ENCODE measurements around the gene MID1.

Gene MID1

GRCh38 chrX:10620121-10620699 is at the start of gene MID1:
TSS of gene MID1 (minus strand) at chrX:10620585. CDS start at chrX:10567547, 53,038 bp downstream.
- peak in 1 of 2 experiments; percentile 57 for DNase-seq (ENCODE audit: low read depth in 2 of 2)

GRCh38 chrX:10667143-10667542 is 46.8 kb upstream of the MID1 start:
- DNase-seq (ENCODE audit: low read depth in 2 of 2), result no peak

- DNase-seq (ENCODE audit: low read depth in 2 of 2), result no peak
These were observed 45.7 kb upstream of the MID1 start for GRCh38 chrX:10666102-10666501.

GRCh38 chrX:10665681-10666080 is 45.3 kb upstream of the MID1 start:
- no peak for DNase-seq (ENCODE audit: low read depth in 2 of 2)

- no peak for DNase-seq (ENCODE audit: low read depth in 2 of 2)
These were observed 39.8 kb upstream of the MID1 start for GRCh38 chrX:10660171-10660570.

- DNase-seq (ENCODE audit: low read depth in 2 of 2), result no peak
These were observed 35.8 kb upstream of the MID1 start for GRCh38 chrX:10656214-10656613.

GRCh38 chrX:10654960-10655359 is 34.6 kb upstream of the MID1 start:
- no peak for DNase-seq (ENCODE audit: low read depth in 2 of 2)

GRCh38 chrX:10653302-10653701 is 32.9 kb upstream of the MID1 start:
- DNase-seq (ENCODE audit: low read depth in 2 of 2), result no peak

GRCh38 chrX:10649265-10649664 is 28.9 kb upstream of the MID1 start:
- no peak for DNase-seq (ENCODE audit: low read depth in 2 of 2)

- DNase-seq (ENCODE audit: low read depth in 2 of 2), result peak; percentile 61
These were observed 28.2 kb upstream of the MID1 start for GRCh38 chrX:10648614-10649013.

- DNase-seq (ENCODE audit: low read depth in 2 of 2), result no peak
These were observed 16.5 kb upstream of the MID1 start for GRCh38 chrX:10636851-10637250.

- DNase-seq (ENCODE audit: low read depth in 2 of 2), result no peak
These were observed 16.0 kb upstream of the MID1 start for GRCh38 chrX:10636337-10636736.

- DNase-seq (ENCODE audit: low read depth in 2 of 2), result peak; percentile 52 to 62
These were observed 14.2 kb upstream of the MID1 start for GRCh38 chrX:10634392-10635161.

- peak; percentile 56 to 57 for DNase-seq (ENCODE audit: low read depth in 2 of 2)
These were observed 13.3 kb upstream of the MID1 start for GRCh38 chrX:10633722-10634121.

GRCh38 chrX:10631416-10632145 is 11.2 kb upstream of the MID1 start:
- no peak for DNase-seq (ENCODE audit: low read depth in 2 of 2)

GRCh38 chrX:10630320-10630719 is 9.9 kb upstream of the MID1 start:
- DNase-seq (ENCODE audit: low read depth in 2 of 2), result no peak

- no peak for DNase-seq (ENCODE audit: low read depth in 2 of 2)
These were observed 9.5 kb upstream of the MID1 start for GRCh38 chrX:10629905-10630304.

- DNase-seq (ENCODE audit: low read depth in 2 of 2), result no peak
These were observed 8.5 kb upstream of the MID1 start for GRCh38 chrX:10628906-10629305.

- no peak for DNase-seq (ENCODE audit: low read depth in 2 of 2)
These were observed 1.8 kb upstream of the MID1 start for GRCh38 chrX:10622197-10622596.

GRCh38 chrX:10619425-10620046 is 849 bp downstream of the MID1 start:
- no peak for DNase-seq (ENCODE audit: low read depth in 2 of 2)

- no peak for DNase-seq (ENCODE audit: low read depth in 2 of 2)
These were observed 1.4 kb downstream of the MID1 start for GRCh38 chrX:10618961-10619360.

GRCh38 chrX:10617999-10618351 is 2.4 kb downstream of the MID1 start:
- DNase-seq (ENCODE audit: low read depth in 2 of 2), result no peak
